Panc1 (cell line): ENCODE data around the gene CCNL2.

Experiments
- POLR2AphosphoS5 ChIP-seq: IDR thresholded peaks from 2 replicates; pipeline ENCODE4 v1.6.1; 2012; ENCODE audit warnings: mild to moderate bottlenecking, low read depth, low read length, moderate library complexity
- TF ChIP-seq, protein P1 (sequence below): fragments of 450-650 bp; IDR thresholded peaks from 2 replicates; pipeline ENCODE4 v1.5.1; 2017; ENCODE audit warnings: mild to moderate bottlenecking
- TF ChIP-seq, protein P2 (sequence below), 2 experiments: IDR thresholded peaks; 2 replicates each; pipeline ENCODE4 v1.6.1; 2011 to 2012; ENCODE audit warnings: low read depth in 2 of 2, control low read depth in 1 of 2, low read length in 1 of 2, mild to moderate bottlenecking in 1 of 2, moderate library complexity in 1 of 2; ENCODE audit not compliant: insufficient read depth in 1 of 2

DNA sequence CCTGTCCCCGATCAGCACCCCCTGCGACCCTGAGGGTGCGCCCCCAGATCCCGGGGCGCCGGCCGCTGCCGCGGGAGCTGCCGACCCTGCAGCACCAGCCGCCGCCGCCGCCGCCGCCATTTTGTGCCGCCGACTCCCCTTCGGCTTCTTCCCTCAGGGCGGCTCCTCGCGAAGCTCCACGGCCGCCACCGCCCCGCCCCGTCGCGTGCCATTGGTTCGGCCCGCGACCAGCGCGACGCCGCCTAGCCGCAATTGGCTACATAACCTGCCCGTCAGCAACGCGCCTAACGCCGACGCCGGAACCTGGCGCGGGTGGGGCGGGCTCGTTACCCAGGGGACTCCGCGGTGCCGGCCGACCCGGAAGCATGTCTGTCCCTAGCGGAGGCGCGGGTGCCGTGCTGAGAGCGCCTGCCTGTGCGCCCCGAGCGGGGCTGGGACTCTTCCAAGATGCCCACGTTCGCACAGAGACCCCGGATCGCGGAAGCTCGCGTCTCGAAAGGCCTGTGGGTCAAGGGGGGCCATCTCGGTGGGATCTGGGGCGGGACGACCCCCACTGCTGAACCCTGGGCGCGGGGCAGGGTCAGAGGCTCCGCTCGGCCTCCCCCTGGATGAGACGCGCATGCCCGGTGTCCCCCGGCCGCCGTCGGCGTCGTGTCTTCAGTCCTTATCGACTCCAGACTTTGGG, at the start of gene CCNL2:
- TF ChIP-seq, protein P1, sequence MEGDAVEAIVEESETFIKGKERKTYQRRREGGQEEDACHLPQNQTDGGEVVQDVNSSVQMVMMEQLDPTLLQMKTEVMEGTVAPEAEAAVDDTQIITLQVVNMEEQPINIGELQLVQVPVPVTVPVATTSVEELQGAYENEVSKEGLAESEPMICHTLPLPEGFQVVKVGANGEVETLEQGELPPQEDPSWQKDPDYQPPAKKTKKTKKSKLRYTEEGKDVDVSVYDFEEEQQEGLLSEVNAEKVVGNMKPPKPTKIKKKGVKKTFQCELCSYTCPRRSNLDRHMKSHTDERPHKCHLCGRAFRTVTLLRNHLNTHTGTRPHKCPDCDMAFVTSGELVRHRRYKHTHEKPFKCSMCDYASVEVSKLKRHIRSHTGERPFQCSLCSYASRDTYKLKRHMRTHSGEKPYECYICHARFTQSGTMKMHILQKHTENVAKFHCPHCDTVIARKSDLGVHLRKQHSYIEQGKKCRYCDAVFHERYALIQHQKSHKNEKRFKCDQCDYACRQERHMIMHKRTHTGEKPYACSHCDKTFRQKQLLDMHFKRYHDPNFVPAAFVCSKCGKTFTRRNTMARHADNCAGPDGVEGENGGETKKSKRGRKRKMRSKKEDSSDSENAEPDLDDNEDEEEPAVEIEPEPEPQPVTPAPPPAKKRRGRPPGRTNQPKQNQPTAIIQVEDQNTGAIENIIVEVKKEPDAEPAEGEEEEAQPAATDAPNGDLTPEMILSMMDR, result no peak
- TF ChIP-seq POLR2AphosphoS5, result peak; percentile 76
- TF ChIP-seq, protein P2, sequence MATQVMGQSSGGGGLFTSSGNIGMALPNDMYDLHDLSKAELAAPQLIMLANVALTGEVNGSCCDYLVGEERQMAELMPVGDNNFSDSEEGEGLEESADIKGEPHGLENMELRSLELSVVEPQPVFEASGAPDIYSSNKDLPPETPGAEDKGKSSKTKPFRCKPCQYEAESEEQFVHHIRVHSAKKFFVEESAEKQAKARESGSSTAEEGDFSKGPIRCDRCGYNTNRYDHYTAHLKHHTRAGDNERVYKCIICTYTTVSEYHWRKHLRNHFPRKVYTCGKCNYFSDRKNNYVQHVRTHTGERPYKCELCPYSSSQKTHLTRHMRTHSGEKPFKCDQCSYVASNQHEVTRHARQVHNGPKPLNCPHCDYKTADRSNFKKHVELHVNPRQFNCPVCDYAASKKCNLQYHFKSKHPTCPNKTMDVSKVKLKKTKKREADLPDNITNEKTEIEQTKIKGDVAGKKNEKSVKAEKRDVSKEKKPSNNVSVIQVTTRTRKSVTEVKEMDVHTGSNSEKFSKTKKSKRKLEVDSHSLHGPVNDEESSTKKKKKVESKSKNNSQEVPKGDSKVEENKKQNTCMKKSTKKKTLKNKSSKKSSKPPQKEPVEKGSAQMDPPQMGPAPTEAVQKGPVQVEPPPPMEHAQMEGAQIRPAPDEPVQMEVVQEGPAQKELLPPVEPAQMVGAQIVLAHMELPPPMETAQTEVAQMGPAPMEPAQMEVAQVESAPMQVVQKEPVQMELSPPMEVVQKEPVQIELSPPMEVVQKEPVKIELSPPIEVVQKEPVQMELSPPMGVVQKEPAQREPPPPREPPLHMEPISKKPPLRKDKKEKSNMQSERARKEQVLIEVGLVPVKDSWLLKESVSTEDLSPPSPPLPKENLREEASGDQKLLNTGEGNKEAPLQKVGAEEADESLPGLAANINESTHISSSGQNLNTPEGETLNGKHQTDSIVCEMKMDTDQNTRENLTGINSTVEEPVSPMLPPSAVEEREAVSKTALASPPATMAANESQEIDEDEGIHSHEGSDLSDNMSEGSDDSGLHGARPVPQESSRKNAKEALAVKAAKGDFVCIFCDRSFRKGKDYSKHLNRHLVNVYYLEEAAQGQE (IDR thresholded peaks at IDR 0.05; ENCODE audit: insufficient read depth in 1 of 2, low read depth in 2 of 2, low read length in 1 of 2), result no peak
